T-helper 9 cell (primary cell): ENCODE measurements around the gene AADACL2.
"Not testable (repeated sequence)": the region's sequence is repeated elsewhere in the genome, so short reads cannot be mapped to it uniquely, and the experiment has no call there.

Source experiments
- DNase-seq: peaks from one replicate; pipeline ENCODE4 v3.0.0-alpha.2; 2020
- total RNA-seq, 2 donors: gene quantifications; one replicate each; lab custom pipeline; 2026; lab: John Stamatoyannopoulos, UW

AADACL2 gene
- 0 reads per million in 2 donors for total RNA-seq

DNA sequence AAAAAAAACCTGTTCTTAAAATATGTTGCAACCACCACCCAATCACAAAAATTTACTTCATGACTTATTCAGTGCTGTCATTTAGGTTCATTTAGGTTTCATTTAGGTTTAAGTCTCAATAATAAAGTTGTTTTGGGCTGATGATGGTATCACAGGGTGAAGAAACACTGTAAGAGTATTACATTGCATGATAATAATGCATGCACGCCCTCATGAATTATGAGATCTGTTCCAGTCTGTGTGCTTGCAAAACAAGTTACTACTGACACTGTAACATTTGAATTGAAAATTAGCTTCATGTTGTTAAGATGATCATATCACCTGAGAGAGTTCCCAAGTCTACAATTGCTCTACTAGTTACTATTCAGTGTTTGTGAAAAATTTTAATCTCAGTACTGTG, at the start of gene AADACL2:
AADACL2 (plus strand) TSS at position 315 of the 400 bp plus-strand sequence. CDS start 109 bp downstream, outside the sequence.
- DNase-seq = no peak

- no peak for DNase-seq
These were observed 49.6 kb upstream of the AADACL2 start for GRCh38 chr3:151684094-151684493.

- no peak for DNase-seq
These were observed 47.5 kb upstream of the AADACL2 start for GRCh38 chr3:151686257-151686656.

GRCh38 chr3:151687076-151687475, 46.7 kb upstream of the AADACL2 start:
- no peak for DNase-seq

DNA sequence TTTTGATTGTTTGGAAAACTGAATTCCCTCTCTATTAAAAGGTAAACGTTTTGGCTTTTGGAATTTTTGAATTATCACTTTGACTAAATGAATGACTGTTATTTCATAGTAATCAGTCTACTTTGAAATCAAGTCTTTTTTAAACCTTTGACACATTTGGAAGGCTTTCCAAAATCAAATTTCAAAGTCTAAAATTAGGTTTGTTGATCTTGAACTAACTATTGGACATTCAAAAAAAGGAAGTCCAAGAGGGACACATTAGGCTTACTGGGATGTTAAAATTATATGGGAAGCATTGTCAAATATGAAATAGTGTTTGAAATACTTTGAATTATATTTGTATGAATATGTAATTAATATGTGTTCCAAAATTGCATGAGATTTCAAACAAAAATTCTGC, 45.2 kb upstream of the AADACL2 start:
- DNase-seq = no peak

DNA sequence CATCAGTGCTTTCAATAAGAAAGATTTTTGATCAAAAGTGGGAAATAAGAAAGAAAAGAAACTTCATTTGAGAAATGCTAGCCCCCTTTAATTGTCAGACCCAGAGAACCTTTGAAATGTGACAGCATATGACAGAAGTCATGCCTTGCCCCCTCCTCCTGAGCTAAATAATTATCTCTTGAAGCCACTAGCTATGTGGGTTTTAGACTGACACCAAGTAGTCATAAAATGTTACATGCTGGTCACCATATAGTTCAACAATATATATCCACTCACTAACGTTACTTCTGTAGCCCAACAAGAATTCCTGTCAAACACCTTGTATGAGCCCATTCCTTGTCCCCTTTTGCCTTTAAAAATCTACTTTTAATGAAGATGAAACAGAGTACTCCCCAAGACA, 43.1 kb upstream of the AADACL2 start:
- DNase-seq = no peak

- no peak for DNase-seq
These were observed 36.2 kb upstream of the AADACL2 start for GRCh38 chr3:151697496-151697895.

DNA sequence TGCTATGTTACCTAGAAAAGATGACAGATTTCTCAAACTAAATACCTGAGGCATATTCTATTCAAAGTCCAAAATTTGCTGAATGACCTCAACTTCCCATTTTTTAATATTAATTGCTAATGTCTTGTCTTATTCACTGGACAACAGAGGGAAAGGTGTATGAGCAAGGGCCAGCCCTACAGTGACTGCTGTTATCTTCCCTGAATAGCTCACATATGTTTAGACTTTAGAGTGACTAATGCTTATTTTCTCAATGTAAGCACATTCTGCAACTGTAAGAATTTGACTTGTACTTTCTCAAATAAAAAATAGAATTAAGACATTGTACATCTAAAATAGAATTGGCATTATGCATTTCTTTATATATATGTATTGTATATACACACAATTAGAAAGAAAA, 26.5 kb upstream of the AADACL2 start:
- no peak for DNase-seq

DNA sequence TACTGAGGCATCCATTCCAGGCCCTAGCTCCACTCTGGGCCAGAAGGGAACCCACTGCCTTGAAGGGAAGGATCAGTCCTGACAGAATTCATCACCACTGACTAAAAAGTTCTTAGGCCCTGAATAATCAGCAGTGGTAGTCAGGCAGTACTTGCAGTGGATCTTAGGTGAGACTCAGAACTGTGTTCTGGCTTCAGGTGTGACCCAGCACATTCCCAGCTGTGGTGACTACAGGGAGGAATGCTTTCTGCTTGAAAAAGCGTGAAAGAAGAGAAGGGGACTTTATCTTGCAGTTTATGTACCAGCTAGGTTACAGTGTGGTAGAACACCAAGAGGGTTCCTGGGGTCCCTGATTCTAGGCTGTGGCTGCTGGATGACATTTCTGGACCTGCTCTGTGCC, 24.9 kb upstream of the AADACL2 start:
- DNase-seq = no peak

- no peak for DNase-seq
These were observed 23.9 kb upstream of the AADACL2 start for GRCh38 chr3:151709847-151710246.

GRCh38 chr3:151721294-151721693, 12.4 kb upstream of the AADACL2 start:
- DNase-seq = no peak

- no peak for DNase-seq
These were observed 10.9 kb upstream of the AADACL2 start for GRCh38 chr3:151722856-151723255.

DNA sequence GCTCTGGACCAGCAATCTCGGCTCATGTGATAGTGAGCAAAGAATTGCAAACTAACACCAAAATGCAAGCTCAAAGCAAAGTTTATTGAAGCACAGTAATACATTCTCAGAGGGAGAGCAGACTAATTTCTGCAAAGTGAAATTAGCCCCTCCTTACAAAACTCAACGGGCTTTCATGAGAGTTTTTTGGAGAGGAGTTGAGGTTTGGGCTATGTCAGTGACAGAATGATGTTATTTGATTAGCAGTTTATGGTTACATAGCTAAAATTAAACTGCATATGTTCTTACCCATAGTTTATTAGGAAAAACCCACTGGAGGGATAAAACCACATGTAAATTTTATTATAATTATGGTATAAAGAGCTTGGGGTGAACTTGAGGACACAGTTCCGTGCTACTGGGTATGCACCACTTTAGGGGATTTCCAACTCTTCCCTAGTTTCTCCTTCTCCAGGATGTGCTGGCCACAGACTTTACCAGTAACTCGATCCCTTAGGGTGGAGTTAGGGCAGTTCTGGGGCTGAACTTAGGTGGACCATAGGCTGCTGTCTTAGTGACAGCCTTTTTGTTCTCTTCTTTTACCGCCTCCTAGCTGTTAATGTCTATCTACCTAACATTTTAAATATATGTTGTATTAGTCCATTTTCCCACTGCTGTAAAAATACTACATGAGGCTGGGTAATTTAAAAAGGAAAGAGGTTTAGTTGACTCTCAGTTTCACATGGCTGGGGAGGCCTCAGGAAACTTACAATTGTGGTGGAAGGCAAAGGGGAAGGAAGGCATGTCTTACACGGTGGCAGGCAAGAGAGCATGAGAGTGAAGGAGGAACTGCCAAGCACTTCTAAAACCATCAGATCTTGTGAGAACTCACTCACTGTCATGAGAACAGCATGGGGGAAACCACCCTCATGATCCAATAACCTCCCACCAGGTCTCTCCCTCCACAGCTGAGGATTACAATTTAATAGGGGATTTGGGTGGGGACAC, 8.9 kb upstream of the AADACL2 start:
- DNase-seq = no peak

DNA sequence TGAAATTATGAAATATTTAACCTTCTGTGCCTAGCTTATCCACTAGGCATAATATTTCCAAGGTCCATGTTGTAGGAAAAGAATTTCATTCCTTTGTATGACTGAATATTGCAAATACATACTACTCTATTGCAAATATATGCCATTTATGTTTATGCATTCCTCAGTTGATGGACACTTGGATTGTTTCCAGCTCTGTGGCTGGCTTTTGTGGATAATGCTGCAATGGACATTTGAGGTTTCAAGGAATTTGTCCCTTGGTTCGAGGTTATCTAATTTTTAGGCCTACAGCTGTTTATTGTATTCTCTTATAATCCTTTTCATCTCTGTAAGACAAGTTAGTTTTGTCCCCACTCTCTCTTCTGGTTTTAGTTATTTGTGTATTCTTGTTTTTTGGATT, 7.7 kb upstream of the AADACL2 start:
- DNase-seq = no peak

DNA sequence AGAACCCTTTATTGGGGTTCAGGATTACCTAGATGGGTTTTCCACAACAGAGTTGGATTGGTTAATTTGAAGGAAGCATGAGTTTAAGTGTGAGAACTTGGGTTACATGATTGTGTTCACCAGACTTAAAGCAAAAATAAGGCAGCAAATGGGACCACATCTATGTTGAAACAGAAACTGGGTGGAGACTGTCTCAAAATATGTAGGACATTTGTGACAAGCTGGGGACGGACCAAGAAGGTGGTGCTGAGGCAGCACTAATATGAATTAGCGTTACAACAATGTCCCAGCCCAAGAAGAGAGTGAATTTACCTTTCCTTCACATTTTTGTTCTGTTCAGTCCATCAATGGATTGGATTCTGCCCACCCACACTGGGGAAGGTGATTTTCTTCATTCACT, 866 bp upstream of the AADACL2 start:
- DNase-seq = no peak

GRCh38 chr3:151740581-151740980, 6.9 kb downstream of the AADACL2 start:
- DNase-seq = no peak

DNA sequence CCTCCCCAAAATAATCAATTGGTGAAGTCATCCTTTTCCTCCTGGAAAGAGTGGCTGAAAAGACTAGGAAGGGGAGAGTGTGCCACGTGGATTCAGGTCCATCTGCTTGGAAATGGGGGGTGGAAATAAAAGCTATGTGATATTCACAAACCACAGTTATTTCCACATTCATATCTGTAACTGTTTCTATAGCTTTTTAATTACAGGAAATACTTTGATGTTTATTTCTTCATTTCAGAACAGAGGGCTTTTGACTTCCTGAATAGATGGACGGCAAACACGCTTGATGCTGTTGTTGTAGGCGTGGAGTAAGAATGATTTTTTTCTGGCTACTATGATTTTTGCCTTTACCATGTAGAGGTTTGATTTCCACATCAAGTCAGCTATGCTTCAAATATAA, 10.1 kb downstream of the AADACL2 start:
- no peak for DNase-seq

GRCh38 chr3:151750181-151750580, 16.5 kb downstream of the AADACL2 start:
- DNase-seq = no peak

- DNase-seq = no peak
These were observed 17.0 kb downstream of the AADACL2 start for GRCh38 chr3:151750678-151751077.

DNA sequence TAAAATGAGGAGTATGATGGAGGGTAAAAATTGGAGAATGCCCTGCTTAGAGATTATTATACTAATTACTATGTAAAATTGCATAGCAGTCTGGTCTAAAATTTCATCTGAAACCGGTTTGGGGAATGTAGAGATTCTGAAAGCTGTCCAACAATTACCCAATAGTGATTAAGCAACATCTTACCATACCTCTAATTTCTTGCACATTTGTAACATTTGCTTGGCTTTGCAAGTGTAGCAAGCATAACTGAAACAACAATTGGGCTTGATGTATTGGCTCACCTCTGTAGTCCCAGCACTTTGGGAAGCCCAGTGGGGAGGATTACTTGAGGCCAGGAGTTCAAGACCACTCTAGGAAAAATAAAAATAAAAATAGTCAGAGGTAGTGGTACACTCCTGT, 17.4 kb downstream of the AADACL2 start:
- no peak for DNase-seq

DNA sequence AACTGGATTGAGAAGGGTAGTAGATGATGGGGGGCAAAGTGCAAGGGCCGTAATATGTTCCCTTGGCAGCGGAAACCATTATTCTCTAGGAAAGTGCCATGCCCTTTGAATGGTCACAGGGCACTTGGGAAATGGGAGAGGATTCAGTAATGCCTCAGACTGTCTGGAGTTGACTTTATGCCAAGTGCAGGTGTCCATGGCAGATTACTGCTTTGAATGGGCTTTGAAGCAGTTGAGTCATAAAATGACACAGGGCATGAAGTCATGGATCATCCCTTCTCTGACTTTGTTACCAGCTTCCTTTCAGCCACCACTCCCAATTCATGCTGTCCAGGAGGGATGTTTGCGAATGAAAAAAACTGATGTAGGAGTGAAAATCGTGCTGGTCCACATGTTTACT, 20.1 kb downstream of the AADACL2 start:
- no peak for DNase-seq

DNA sequence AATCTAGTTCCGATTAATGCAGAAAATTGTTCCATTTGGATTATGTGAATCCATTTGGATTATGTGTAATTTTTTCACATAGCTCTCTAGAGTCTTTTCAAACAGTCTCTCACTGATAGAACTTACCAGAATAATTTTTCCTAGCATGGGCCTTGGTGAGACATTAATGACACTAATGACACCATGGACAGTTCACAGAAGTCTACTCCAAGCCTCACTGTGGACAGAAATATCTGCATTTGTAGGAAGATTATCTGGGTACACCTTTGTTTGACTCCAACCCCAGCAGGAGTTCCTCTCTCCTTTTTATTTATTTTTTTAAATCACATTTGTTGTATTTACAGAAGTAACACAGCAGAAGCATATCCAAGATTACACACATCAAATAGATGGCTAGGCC, 27.9 kb downstream of the AADACL2 start:
- no peak for DNase-seq

GRCh38 chr3:151764699-151765098, 31.0 kb downstream of the AADACL2 start:
- DNase-seq = not testable (repeated sequence)

DNA sequence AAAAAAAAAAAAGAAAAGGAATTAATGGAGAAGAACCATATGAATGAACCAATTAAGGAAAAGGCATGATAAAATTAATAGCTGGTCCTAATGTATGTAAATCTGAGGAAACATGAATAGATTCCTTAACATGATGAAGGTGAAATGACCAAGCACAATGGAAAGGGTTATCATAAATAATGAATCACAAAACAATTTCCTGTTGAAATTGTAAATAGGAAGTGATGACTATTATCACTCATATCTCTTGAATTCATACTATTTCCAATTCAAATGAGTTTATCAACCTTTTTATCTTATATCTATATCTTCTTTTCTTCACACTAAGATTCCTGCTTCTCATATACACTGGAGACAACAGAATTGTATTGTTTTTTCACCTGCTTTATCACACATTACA, 32.0 kb downstream of the AADACL2 start:
- no peak for DNase-seq

- no peak for DNase-seq
These were observed 32.7 kb downstream of the AADACL2 start for GRCh38 chr3:151766454-151766853.
